RKO (cell line): ENCODE data around the gene ACSL4.
"Not testable (repeated sequence)": the region's sequence is repeated elsewhere in the genome, so short reads cannot be mapped to it uniquely, and the experiment has no call there.

Experiments used
- DNase-seq: peaks from one replicate; pipeline ENCODE4 v3.0.0-alpha.2; 2016; ENCODE audit warnings: low spot score

ACSL4 gene

GRCh38 chrX:109660435-109661143 is 72.5 kb downstream of the ACSL4 start:
- no peak for DNase-seq

GRCh38 chrX:109658391-109658790 is 74.7 kb downstream of the ACSL4 start:
- DNase-seq = no peak

GRCh38 chrX:109657364-109657763 is 75.7 kb downstream of the ACSL4 start:
- DNase-seq = not testable (repeated sequence)

GRCh38 chrX:109656774-109657173 is 76.3 kb downstream of the ACSL4 start:
- DNase-seq = no peak

- DNase-seq = no peak
These were observed 77.4 kb downstream of the ACSL4 start for GRCh38 chrX:109655502-109656201.

GRCh38 chrX:109654516-109655109 is 78.4 kb downstream of the ACSL4 start:
- no peak for DNase-seq

- DNase-seq = not testable (repeated sequence)
These were observed 88.4 kb downstream of the ACSL4 start for GRCh38 chrX:109644671-109645070.

- DNase-seq = no peak
These were observed 89.4 kb downstream of the ACSL4 start for GRCh38 chrX:109643687-109644086.

GRCh38 chrX:109638158-109638557 is 94.9 kb downstream of the ACSL4 start:
- no peak for DNase-seq

GRCh38 chrX:109637477-109637876 is 95.6 kb downstream of the ACSL4 start:
- not testable (repeated sequence) for DNase-seq

- DNase-seq = peak; percentile 54
These were observed 97.9 kb downstream of the ACSL4 start for GRCh38 chrX:109635146-109635545.

GRCh38 chrX:109632906-109633504 is 100.1 kb downstream of the ACSL4 start:
- DNase-seq = peak; percentile 40

GRCh38 chrX:109629310-109629709 is 103.7 kb downstream of the ACSL4 start:
- DNase-seq = no peak

GRCh38 chrX:109626637-109627036 is 106.4 kb downstream of the ACSL4 start:
- DNase-seq = no peak

- DNase-seq = no peak
These were observed 108.1 kb downstream of the ACSL4 start, which contains the start of gene KCNE5 for GRCh38 chrX:109624641-109625616. Gene KCNE5, minus strand, starts transcription at chrX:109625172. Its CDS starts 152 bp downstream, at chrX:109625020.

- DNase-seq = no peak
These were observed 109.1 kb downstream of the ACSL4 start for GRCh38 chrX:109623997-109624396.

- no peak for DNase-seq
These were observed 110.8 kb downstream of the ACSL4 start for GRCh38 chrX:109622270-109622669.

GRCh38 chrX:109619771-109620170 is 113.3 kb downstream of the ACSL4 start:
- DNase-seq = no peak

- no peak for DNase-seq
These were observed 118.1 kb downstream of the ACSL4 start for GRCh38 chrX:109614951-109615350.

GRCh38 chrX:109601486-109601885 is 131.6 kb downstream of the ACSL4 start:
- DNase-seq = no peak

GRCh38 chrX:109600237-109600651 is 132.8 kb downstream of the ACSL4 start:
- no peak for DNase-seq
